HG03135 (cell line): ENCODE results near the gene C1QTNF6.

ENCODE experiments used
- ATAC-seq: cut with Tn5 transposase; IDR thresholded peaks from one replicate; pipeline ENCODE4 v1.9.1; 2021; ENCODE audit warnings: mild to moderate bottlenecking, moderate library complexity; ENCODE audit not compliant: unreplicated experiment

The C1QTNF6 gene

GRCh38 chr22:37193629-37194191 is 5.7 kb upstream of the C1QTNF6 start:
- no peak for ATAC-seq

GRCh38 chr22:37192741-37193140 is 4.7 kb upstream of the C1QTNF6 start:
- ATAC-seq = no peak

GRCh38 chr22:37192204-37192603 is 4.2 kb upstream of the C1QTNF6 start:
- ATAC-seq = no peak

DNA sequence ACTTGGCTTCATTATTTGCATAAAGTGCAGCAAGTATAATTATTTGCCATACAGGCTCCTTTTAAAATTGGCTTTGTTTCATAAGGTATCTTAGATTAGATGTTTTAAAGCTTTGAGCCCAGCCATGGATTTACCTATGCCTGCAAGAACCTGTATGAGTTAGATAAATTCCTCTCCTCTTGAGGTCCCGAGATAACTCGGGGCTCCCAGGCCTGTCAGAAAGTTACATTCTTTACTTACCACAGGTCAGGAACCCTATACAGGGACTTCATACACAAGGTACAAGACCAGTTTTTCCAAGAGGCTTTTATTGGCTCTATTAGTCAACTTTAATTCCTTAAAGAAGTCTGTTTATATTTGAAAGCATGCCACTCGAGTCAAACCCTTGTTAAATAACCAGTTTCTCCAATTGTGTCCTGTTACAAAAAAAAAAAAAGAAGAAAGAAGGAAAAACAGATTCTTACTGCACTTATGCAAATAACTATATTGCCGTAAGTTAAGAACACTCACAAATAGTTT is 2.3 kb upstream of the C1QTNF6 start:
- ATAC-seq = no peak

GRCh38 chr22:37188901-37189466 is 937 bp upstream of the C1QTNF6 start:
- ATAC-seq = no peak

DNA sequence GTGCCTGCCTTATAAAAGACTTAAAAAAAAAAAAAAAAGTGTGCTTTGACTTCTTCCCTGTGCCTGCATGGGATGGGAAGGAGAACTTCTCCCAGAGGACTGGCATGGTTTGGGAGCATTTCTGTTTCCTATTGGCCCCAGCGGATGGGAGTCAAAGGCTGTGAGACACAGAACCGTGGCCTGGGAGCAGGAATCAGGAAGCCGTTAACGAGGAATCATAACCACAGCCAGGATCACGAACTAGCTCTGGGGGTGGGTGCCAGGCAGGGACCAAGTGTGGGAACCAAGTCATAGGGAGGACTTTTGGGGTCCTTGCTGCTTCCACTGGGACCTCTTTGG is 526 bp downstream of the C1QTNF6 start:
- ATAC-seq = no peak

- ATAC-seq = no peak
These were observed 987 bp downstream of the C1QTNF6 start for GRCh38 chr22:37186997-37187522.

- ATAC-seq = no peak
These were observed 1.6 kb downstream of the C1QTNF6 start for GRCh38 chr22:37186228-37186996.

- no peak for ATAC-seq
These were observed 2.3 kb downstream of the C1QTNF6 start for GRCh38 chr22:37185646-37186227.

- ATAC-seq = no peak
These were observed 3.1 kb downstream of the C1QTNF6 start for GRCh38 chr22:37184816-37185541.

DNA sequence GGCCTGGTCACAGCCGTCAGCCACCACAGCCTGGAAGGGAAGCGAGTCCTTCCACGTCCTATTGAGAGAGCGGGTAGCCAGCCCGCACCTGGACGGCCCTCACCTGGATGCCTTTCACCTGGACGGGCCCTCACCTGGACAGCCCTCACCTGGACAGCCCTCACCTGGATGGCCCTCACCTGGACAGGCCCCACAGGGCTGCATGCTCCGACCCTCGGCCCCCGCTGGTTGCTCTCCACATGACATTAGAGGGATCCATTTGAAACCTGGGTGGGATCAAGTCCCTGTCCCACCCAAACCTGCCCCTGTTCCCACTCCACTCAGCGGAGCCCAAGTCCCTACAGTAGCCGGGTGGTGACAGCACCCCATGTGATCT is 3.7 kb downstream of the C1QTNF6 start:
- no peak for ATAC-seq

- no peak for ATAC-seq
These were observed 4.3 kb downstream of the C1QTNF6 start for GRCh38 chr22:37183432-37184379.

- ATAC-seq = no peak
These were observed 5.2 kb downstream of the C1QTNF6 start for GRCh38 chr22:37182949-37183245.

DNA sequence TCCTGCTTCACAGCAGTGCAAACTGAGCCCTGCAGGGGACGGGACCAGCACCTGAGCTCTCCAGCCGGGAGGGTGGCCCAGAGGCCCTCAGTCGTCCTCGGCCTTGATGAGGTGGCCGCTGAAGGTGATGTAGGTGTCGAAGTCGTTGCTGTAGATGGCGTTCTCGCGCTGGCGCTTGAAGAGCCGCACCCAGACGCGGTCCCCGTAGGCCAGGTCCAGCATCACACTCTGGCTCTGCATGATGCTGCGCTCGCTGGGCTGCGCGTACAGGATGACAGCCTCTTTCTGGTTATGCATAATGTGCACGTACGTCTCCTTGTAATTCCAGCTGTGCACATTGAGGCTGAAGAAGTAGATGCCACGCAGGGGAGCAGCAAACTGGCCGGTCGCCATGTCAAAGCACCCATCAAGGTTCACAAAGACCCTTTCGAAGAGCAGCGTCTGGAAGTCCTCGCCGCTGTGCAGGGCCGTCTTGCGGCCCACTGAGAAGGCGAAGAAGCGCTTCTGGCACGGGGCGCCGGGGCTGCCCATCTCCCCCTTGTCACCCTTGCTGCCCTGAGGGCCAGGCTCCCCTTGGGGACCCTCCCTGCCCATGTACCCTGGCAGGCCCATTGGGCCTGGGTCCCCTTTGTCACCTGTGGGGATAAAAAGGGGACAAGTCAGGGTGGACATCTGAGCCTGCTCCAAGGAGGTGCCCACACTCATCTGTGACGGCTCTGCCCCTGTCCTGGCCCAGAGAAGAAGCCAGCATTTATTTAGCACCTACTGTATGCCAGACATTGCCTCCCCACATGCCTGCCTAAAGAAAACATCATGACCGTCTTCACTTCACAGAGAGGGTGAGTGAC is 5.7 kb downstream of the C1QTNF6 start:
- no peak for ATAC-seq

DNA sequence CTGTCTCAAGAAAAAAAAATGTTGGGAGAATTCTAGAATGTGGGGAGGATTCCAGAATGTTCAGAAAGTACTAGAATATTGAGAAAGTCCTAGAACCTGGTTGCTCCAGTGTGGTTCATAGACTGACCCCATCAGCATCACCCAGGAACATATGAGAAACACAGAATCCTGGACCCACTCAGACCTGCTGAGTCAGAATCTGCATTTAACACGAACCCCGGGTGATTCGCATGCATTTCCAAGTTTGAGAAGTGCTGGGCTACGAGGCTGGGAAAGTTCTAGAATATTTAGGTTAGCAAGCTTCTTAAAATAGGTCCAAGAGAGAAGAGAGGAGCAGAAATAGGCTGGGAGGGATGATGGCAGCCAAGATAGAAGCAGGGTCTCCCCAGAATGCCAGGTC is 6.4 kb downstream of the C1QTNF6 start:
- ATAC-seq = no peak

DNA sequence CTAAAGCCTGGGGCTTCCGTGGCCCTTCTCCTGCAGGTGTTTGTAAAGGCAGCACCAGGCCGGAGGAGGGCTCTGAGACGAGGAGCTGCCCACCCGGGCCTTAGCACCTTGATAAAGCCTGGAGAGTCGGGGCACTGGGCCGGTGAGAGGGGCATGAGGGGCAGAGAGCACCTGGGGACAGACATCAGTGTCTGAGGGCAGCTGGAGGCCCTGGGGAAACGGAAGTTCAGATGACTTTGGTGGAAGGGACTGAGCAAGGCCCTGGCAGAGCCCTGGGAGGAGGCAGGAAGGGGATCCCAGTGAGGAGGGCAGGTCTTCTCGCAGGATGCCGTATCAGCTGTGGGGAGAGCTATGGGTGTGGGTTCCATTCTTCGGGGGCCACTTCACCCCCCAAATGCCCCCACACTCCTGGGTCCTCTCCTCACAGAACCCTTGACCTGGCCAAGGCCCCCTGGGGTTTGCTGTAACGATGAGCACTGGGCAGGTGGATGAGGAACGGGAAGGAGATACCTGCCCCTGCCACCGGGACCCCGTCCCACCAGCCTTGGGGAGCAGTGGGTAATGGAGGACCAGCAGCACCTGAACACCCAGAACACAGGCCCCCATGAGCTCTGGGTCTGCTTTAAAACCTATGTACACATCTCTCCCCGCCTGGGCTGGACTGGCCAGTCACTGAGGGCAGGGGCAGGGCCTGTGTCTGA is 7.4 kb downstream of the C1QTNF6 start:
- ATAC-seq = no peak

- ATAC-seq = no peak
These were observed 8.2 kb downstream of the C1QTNF6 start for GRCh38 chr22:37179622-37180420.

DNA sequence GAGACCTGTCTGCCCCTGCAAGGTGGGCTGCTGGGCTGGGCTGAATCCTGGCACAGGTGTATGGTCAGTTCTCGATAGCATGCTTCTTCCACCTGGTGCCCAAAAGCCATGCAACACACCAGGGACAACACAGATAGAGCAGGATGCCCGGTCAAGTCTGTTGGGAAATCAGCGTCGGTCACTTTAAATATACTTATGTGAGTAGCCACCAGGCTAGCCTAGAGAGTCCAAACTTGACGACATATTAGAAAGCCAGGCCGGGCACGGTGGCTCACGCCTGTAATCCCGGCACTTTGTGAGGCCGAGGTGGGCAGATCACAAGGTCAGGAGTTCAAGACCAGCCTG is 8.9 kb downstream of the C1QTNF6 start:
- no peak for ATAC-seq
